K562 (cell line): Measurements from ENCODE around the gene DPEP2NB. TPM values are rescaled to one million over a fixed set of nuclear protein-coding genes. Genes with fewer than 3 reads are reported as not detected.

Experiments used
- ARID4B ChIP-seq: sonication (generic); formaldehyde crosslinking; IDR thresholded peaks from 2 replicates; pipeline ENCODE4 v1.8.0; 2022; ENCODE audit warnings: mild to moderate bottlenecking, missing genetic modification reagents
- CTBP1 ChIP-seq: fragments of 450-650 bp; IDR thresholded peaks from 2 replicates; pipeline ENCODE4 v1.6.1; 2016; ENCODE audit warnings: borderline replicate concordance
- DNMT1 ChIP-seq: fragments of 450-650 bp; IDR thresholded peaks from 2 replicates; pipeline ENCODE4 v1.6.1; 2016; ENCODE audit warnings: antibody characterized with exemption, mild to moderate bottlenecking
- EGR1 ChIP-seq: fragments of 450-650 bp; conservative IDR thresholded peaks from 2 replicates; pipeline ENCODE4 v1.6.1; 2017; ENCODE audit warnings: mild to moderate bottlenecking
- HDAC1 ChIP-seq, 2 experiments: fragments of 450-650 bp; IDR thresholded peaks; 2 replicates each; pipeline ENCODE4 v1.6.1; 2016 to 2017; ENCODE audit warnings: inconsistent platforms in 1 of 2, mild to moderate bottlenecking in 1 of 2, moderate library complexity in 1 of 2
- KDM2B ChIP-seq: fragments of 250-450 bp; sonication (Bioruptor Pico); IDR thresholded peaks from 2 replicates; pipeline ENCODE4 v1.8.0; 2021; ENCODE audit warnings: mild to moderate bottlenecking, moderate library complexity
- L3MBTL2 ChIP-seq: fragments of 450-650 bp; IDR thresholded peaks from 2 replicates; pipeline ENCODE4 v1.6.1; 2016; ENCODE audit warnings: mild to moderate bottlenecking, moderate library complexity
- NFYB ChIP-seq: IDR thresholded peaks from 2 replicates; pipeline ENCODE4 v1.6.1; 2011; ENCODE audit warnings: mild to moderate bottlenecking, moderate library complexity; ENCODE audit not compliant: insufficient read length; ENCODE audit errors: extremely low read depth
- POLR2A ChIP-seq: fragments of 450-650 bp; conservative IDR thresholded peaks from 2 replicates; pipeline ENCODE4 v1.6.1; 2016
- SMARCA5 ChIP-seq: fragments of 450-650 bp; IDR thresholded peaks from 2 replicates; pipeline ENCODE4 v1.6.1; 2016
- SPI1 ChIP-seq: IDR thresholded peaks from 2 replicates; pipeline ENCODE4 v1.6.1; 2011; ENCODE audit warnings: low read depth, low read length, control low read depth, borderline replicate concordance
- SUPT5H ChIP-seq: fragments of 450-650 bp; IDR thresholded peaks from 2 replicates; pipeline ENCODE4 v1.6.1; 2016
- U2AF1 ChIP-seq: fragments of 200-400 bp; formaldehyde crosslinking; optimal IDR thresholded peaks from 2 replicates; pipeline ENCODE3; 2017; ENCODE audit warnings: mild to moderate bottlenecking, low read depth, low read length, moderate library complexity
- ZNF121 ChIP-seq: sonication (generic); formaldehyde crosslinking; conservative IDR thresholded peaks from 2 replicates; pipeline ENCODE4 v1.8.0; 2022; ENCODE audit warnings: missing genetic modification reagents
- ZNF197 ChIP-seq: fragments of 200-800 bp; sonication (Bioruptor generic); IDR thresholded peaks from 2 replicates; pipeline ENCODE4 v1.6.1; 2016; ENCODE audit warnings: low read depth, missing genetic modification characterization, missing compliant biosample characterization
- ZNF444 ChIP-seq: fragments of 250-450 bp; sonication (Bioruptor Pico); IDR thresholded peaks from 2 replicates; pipeline ENCODE4 v1.4.0; 2020; ENCODE audit warnings: mild to moderate bottlenecking, moderate library complexity
- ZNF766 ChIP-seq: fragments of 200-800 bp; sonication (Bioruptor generic); conservative IDR thresholded peaks from 2 replicates; pipeline ENCODE4 v1.6.1; 2016; ENCODE audit warnings: missing genetic modification characterization, missing compliant biosample characterization
- polyA plus RNA-seq, 8 experiments: library from polyadenylated mRNA; depleted of rRNA in 4 of 8; stranded (reverse) in 5 of 8; unstranded in 3 of 8; fragments of >200 nt; fragmentation: Nextera tagmentation in 2 of 8; fragmentation: Illumina TruSeq in 1 of 8; extraction: Ambion mirVana in 2 of 8; extraction: Trizol in 1 of 8; gene quantifications; 2 replicates each; pipeline versions ENCODE4 v1.2.1 to v1.2.3, GENCODE V29; 2011 to 2014; ENCODE audit warnings: inconsistent platforms in 1 of 8, missing spikeins in 1 of 8
- total RNA-seq, 7 experiments: library from RNA; depleted of rRNA in 6 of 7; stranded (reverse); fragments of >200 nt in 6 of 7; fragmentation: Illumina TruSeq in 2 of 7; extraction: Trizol in 2 of 7; gene quantifications; 2 replicates each; pipeline versions ENCODE4 v1.2.1 to v1.2.3, GENCODE V29; 2011 to 2021; ENCODE audit warnings: low replicate concordance in 1 of 7
- TF ChIP-seq, protein P1 (sequence below), 2 experiments: fragments of 150-350 bp in 1 of 2; IDR thresholded peaks; 2 replicates each; pipeline ENCODE4 v1.6.1; 2012 to 2016; ENCODE audit warnings: low read depth in 2 of 2, low read length in 2 of 2, mild to moderate bottlenecking in 1 of 2, moderate library complexity in 1 of 2
- TF ChIP-seq, protein P2 (sequence below): conservative IDR thresholded peaks from 2 replicates; pipeline ENCODE4 v1.6.1; 2011; ENCODE audit warnings: low read depth, mild to moderate bottlenecking, low read length; ENCODE audit not compliant: control insufficient read depth

Gene DPEP2NB
- total and polyA plus RNA-seq, 9 of the 15 experiments (the other 6 are each of a cell fraction or from before 2014, with no cell fraction given), result not detected

DNA sequence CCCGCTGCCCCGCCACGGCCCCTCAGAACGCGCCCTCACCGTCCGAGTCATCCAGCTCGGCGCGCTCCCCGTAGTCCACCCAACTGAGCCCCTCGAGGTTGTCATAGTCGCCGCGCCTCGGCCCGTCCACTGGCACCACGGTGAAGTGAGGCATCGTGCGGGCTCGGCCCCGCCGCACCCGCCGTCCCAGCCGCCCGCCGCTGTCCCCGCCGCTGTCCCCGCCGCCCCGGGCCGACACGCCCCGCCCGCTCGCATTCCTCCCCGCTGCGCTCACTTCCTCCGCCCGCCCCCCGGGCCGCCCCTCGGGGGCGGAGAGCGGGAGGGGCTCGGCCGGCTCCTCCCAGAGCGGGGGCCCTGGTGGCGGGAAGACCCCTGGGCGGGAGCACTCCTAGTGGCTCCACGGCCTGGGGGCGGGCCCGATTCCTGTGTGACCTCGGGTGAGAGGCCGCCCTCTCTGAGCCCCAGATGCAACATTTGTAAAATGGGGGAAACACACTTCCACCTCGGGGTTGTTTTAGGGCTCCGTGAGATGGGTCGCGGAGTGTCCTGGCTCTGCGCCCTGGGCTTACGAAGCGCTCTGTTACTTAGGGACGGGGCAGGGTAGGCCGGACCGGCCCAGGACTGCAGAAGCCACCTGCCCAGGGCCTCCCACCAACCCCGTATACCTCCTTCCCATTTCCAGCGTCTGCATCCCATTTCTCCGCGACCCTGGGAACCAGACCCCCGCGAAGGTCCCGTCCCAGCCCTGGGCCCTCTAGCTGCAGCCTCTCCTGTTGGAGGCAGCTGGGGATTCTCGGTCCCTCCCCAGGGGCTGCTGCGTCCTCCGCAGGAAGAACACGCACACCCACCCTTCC is 47.1 kb downstream of the DPEP2NB start, which contains the start of gene SLC12A4 (continued):
- TF ChIP-seq ARID4B (peak; percentile 16; the same call in 1 of the 2 replicates), ZNF197 (CRISPR knock-in tag) (no peak), SUPT5H (no peak), KDM2B (CRISPR knock-in tag) (no peak), SMARCA5 (peak; percentile 99), ZNF766 (CRISPR knock-in tag) (no peak), ZNF444 (CRISPR knock-in tag) (no peak), CTBP1 (peak; percentile 56; the same call in 1 of the 2 replicates), EGR1 (peak; percentile 87), L3MBTL2 (peak; percentile 27; the same call in 1 of the 2 replicates), ZNF121 (CRISPR knock-in tag) (0 out of 2 replicates have a peak, but pooled peaks have one; percentile 5), U2AF1 (no peak), DNMT1 (no peak), HDAC1 (IDR thresholded peaks at IDR 0.05) (peak in 1 of 2 experiments; percentile 5; a peak in 2 of 4 replicates), NFYB (no peak), POLR2A (0 out of 2 replicates have a peak, but pooled peaks have one; percentile 54), SPI1 (peak; percentile 72)
- TF ChIP-seq, protein P1, sequence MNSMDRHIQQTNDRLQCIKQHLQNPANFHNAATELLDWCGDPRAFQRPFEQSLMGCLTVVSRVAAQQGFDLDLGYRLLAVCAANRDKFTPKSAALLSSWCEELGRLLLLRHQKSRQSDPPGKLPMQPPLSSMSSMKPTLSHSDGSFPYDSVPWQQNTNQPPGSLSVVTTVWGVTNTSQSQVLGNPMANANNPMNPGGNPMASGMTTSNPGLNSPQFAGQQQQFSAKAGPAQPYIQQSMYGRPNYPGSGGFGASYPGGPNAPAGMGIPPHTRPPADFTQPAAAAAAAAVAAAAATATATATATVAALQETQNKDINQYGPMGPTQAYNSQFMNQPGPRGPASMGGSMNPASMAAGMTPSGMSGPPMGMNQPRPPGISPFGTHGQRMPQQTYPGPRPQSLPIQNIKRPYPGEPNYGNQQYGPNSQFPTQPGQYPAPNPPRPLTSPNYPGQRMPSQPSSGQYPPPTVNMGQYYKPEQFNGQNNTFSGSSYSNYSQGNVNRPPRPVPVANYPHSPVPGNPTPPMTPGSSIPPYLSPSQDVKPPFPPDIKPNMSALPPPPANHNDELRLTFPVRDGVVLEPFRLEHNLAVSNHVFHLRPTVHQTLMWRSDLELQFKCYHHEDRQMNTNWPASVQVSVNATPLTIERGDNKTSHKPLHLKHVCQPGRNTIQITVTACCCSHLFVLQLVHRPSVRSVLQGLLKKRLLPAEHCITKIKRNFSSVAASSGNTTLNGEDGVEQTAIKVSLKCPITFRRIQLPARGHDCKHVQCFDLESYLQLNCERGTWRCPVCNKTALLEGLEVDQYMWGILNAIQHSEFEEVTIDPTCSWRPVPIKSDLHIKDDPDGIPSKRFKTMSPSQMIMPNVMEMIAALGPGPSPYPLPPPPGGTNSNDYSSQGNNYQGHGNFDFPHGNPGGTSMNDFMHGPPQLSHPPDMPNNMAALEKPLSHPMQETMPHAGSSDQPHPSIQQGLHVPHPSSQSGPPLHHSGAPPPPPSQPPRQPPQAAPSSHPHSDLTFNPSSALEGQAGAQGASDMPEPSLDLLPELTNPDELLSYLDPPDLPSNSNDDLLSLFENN (IDR thresholded peaks at IDR 0.05; ENCODE audit: low read depth in 2 of 2, low read length in 2 of 2), result 0 out of 4 replicates have a peak, but pooled peaks of 1 of the 2 experiments have one; percentile 5
- TF ChIP-seq, protein P2, sequence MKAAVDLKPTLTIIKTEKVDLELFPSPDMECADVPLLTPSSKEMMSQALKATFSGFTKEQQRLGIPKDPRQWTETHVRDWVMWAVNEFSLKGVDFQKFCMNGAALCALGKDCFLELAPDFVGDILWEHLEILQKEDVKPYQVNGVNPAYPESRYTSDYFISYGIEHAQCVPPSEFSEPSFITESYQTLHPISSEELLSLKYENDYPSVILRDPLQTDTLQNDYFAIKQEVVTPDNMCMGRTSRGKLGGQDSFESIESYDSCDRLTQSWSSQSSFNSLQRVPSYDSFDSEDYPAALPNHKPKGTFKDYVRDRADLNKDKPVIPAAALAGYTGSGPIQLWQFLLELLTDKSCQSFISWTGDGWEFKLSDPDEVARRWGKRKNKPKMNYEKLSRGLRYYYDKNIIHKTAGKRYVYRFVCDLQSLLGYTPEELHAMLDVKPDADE, result peak; percentile 78
